ENCODE data around the gene TFF2.

TFF2 gene

DNA sequence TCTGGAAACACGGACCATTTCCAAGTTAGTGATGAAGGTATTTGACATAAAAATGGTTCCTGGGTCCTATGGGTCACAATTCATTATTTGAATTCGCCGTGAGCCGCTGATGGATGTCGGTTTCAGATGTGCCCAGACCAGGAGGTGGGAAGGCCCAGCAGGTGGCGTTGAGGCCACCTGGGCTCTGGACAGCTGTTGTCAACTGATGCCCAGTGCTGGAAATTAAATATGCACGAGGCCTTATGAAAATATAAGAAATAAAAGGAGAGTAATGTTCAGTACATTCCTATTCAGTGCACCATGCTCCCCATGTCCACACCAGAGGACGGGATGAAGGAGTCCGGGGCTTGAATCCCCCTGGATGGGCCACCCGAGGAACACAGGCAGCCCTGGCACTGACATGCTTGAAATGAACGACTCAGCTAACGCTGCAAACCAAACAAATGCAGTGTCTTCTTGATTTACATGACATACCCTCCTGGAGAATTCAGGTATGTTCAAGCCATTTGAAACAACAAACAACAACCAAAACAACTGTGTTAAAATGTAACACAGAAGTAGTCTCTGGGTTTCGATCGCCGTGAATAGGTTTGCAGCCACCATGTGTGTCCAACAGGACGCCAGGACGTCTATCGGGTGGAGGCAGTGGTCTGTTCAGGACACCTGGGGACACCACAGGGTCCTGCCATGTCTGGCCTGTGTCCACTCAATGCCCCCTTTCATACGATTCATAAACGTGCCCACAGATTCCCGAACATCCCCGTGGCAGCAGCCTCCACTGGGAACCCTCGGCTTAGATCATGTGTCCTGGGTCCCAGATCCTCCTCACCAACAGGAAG, 41.7 kb downstream of the TFF2 start:
- Histone ChIP-seq H2AFZ (peak overlapping the region; percentile 50), H3K27ac (no peak overlapping the region), H3K79me2 (no peaks in the 10 kb centered on the region), H3K36me3 (ENCODE audit: control insufficient read depth, insufficient read depth, low read length) (no peaks in the 10 kb centered on the region), H3K4me3 (ENCODE audit: low read depth, low read length) (no peak overlapping the region), H3K27me3 (ENCODE audit: control insufficient read depth, insufficient read depth, low read length) (no peaks in the 10 kb centered on the region), H3K4me1 (peaks cover 6% of the 10 kb centered on the region), H3K9me3 (ENCODE audit: control insufficient read depth, low read length) (no peaks in the 10 kb centered on the region), H3K9ac (no peak overlapping the region), H3K4me2 (ENCODE audit: low read length) (peak overlapping the region; percentile 5)
- no peak for TF ChIP-seq CTCF (IDR thresholded peaks at IDR 0.05)

GRCh38 chr21:42308161-42308913, 42.5 kb downstream of the TFF2 start:
- H3K4me2 ChIP-seq (ENCODE audit: low read length): no peak overlapping the region
- no peaks in the 10 kb centered on the region for H3K9me3 ChIP-seq (ENCODE audit: control insufficient read depth, low read length)
- no peak overlapping the region for H2AFZ ChIP-seq
- H3K79me2 ChIP-seq: no peaks in the 10 kb centered on the region
- H3K27ac ChIP-seq: no peak overlapping the region
- no peak overlapping the region for H3K4me3 ChIP-seq (ENCODE audit: low read depth, low read length)
- H3K36me3 ChIP-seq (ENCODE audit: control insufficient read depth, insufficient read depth, low read length): no peaks in the 10 kb centered on the region
- H3K27me3 ChIP-seq (ENCODE audit: control insufficient read depth, insufficient read depth, low read length): no peaks in the 10 kb centered on the region
- no peak overlapping the region for H3K9ac ChIP-seq
- H3K4me1 ChIP-seq: peaks cover 6% of the 10 kb centered on the region
- no peak for TF ChIP-seq CTCF (IDR thresholded peaks at IDR 0.05)

DNA sequence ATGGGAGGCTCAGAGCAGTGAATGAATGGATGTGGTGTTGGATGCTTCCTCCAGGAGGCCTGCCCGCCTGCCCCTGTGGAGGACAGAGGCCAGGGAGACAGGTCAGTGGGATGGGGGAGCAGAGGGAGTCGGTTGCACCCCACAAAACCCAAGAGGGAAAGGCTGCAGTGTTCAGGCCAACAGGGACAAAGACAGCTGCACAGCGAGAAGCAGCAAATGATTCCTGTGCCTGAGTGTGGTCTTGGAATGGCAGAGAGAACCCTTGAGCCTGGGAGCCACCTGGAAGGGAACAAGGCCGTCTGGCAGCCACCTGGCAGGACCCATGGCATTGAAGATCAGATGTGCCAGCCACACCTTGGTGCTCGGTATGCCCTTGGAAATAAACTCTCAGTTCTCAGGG, 43.7 kb downstream of the TFF2 start:
- TF ChIP-seq CTCF (IDR thresholded peaks at IDR 0.05): no peak
- Histone ChIP-seq H3K36me3 (ENCODE audit: control insufficient read depth, insufficient read depth, low read length) (no peaks in the 10 kb centered on the region), H3K27ac (no peak overlapping the region), H3K9ac (no peak overlapping the region), H3K27me3 (ENCODE audit: control insufficient read depth, insufficient read depth, low read length) (no peaks in the 10 kb centered on the region), H3K79me2 (no peaks in the 10 kb centered on the region), H3K4me3 (ENCODE audit: low read depth, low read length) (no peak overlapping the region), H3K9me3 (ENCODE audit: control insufficient read depth, low read length) (no peaks in the 10 kb centered on the region), H3K4me1 (peaks cover 6% of the 10 kb centered on the region), H3K4me2 (ENCODE audit: low read length) (no peak overlapping the region), H2AFZ (no peak overlapping the region)

DNA sequence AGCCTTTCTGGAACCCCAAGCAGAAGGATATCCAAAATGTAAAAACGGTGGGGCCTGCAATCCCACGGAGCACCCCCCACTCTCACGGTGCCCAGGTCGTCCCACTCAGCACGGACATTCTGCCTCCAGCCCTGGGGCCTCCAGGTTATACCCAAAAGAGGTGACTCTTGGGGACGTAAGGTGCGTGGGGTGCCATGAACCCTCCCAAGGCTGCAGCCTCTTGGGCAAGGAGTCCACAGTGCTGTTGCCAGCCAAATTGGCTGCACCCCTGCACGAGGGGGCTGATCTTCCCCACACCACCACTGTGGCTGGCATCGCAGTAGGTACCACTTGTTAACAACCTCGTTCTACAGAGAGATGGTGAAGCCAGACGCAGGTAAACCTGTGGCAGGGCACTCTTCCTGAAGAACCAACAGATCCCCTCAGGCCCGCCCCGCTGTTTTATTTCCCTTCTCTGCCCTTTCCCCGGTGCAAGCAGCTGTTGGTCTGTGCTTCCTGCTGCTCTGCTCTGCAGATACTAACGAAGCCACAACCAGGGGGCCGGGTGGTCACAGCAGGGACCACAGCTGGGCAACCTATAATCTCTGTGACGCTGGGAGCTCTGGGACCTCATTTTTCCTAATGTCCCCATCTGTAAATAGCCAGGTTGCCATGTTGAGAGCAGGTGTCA, 44.3 kb downstream of the TFF2 start:
- Histone ChIP-seq H3K4me1 (peaks cover 6% of the 10 kb centered on the region), H3K9ac (no peak overlapping the region), H3K4me2 (ENCODE audit: low read length) (no peak overlapping the region), H3K36me3 (ENCODE audit: control insufficient read depth, insufficient read depth, low read length) (no peaks in the 10 kb centered on the region), H3K27me3 (ENCODE audit: control insufficient read depth, insufficient read depth, low read length) (no peaks in the 10 kb centered on the region), H3K9me3 (ENCODE audit: control insufficient read depth, low read length) (no peaks in the 10 kb centered on the region), H3K4me3 (ENCODE audit: low read depth, low read length) (no peak overlapping the region), H2AFZ (no peak overlapping the region), H3K27ac (no peak overlapping the region), H3K79me2 (no peaks in the 10 kb centered on the region)
- TF ChIP-seq CTCF (IDR thresholded peaks at IDR 0.05): no peak
